Breast epithelium (tissue), 3 donors: ENCODE measurements around the gene MYH9.

ENCODE experiments used
- CTCF ChIP-seq, 3 donors: fragments of 450-650 bp; IDR thresholded peaks; one replicate each; pipeline ENCODE4 v1.5.1; 2016 to 2017; ENCODE audit warnings: antibody characterized with exemption in 3 of 3, mild to moderate bottlenecking in 3 of 3, moderate library complexity in 3 of 3
- POLR2A ChIP-seq: fragments of 450-650 bp; IDR thresholded peaks from one replicate; pipeline ENCODE4 v1.6.1; 2016; ENCODE audit warnings: antibody characterized with exemption, mild to moderate bottlenecking, moderate library complexity
- POLR2AphosphoS5 ChIP-seq, 3 donors: sonication (generic); formaldehyde crosslinking; IDR thresholded peaks; one replicate each; pipeline ENCODE4 v1.6.1; 2017; ENCODE audit warnings: antibody characterized with exemption in 3 of 3

- TF ChIP-seq CTCF (IDR thresholded peaks at IDR 0.05) (no peak), POLR2A (no peak), POLR2AphosphoS5 (IDR thresholded peaks at IDR 0.05) (no peak)
Measured at GRCh38 chr22:36306227-36306626, 81.5 kb downstream of the MYH9 start.
